ENCODE results near the gene MYO9B. TPM values are rescaled to one million over a fixed set of nuclear protein-coding genes. Genes with fewer than 3 reads are reported as not detected.
"Not testable (repeated sequence)": the region's sequence is repeated elsewhere in the genome, so short reads cannot be mapped to it uniquely, and the experiment has no call there.

The MYO9B gene
- polyA plus RNA-seq, 3 donors, result 54.4 to 64.1 (median 56.9) TPM

DNA sequence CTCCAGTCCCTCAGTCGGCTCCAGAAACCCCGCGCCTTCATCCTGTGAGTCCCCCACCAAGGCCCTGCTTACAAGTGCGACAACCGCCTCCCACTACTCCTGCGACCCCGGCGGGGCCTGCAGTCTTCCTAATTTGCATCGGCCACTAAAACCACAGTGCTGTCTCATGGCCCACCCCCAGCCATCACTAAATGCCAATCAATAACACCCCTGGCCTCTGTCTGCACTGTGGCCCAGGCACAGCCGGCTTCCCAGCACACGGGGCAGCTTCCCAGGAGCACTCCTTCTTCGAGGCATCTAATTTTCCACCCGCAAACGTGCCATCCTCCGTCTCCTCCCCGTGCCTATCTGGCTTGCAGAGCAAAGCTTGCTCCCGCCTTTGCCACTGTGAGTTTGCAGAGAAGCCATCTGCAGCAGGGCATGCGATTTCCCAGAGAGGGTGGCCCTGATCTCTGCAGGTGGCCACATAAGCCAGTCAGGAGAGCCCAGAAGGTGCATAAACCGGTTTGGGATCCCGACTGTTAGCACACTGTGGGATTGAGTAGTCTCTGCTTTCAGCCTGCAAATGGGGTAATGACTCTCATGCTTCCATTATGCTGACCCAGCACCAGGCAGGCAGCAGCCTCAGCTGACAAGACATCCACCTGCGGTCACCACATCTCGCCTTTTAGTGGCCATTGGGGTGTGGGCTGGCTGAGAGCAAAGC, 105.6 kb downstream of the MYO9B start:
- no peak for DNase-seq

DNA sequence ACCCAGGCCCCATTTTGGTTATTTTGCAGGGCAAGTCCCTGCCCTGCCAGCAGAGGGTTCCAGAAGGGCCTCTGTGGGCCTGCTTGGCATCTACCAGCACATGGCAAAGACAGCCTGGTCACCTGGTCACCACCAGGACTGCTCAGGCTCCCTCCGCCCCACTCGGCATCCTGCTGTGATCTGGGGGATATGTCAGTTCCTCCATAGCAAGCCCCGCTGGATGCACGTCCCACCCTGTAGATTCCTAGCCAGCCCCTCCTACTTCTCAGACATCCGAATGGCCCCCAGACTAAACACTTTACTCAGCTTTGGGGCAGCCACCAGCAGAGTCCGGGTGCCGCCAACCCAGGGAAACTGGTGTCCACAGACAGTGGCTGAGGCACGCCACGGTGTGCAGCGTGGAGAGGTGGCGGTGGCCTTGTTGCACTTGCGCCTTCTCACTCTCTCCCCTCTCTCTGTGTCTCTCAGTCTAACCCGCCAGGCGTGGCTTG, 107.7 kb downstream of the MYO9B start:
- DNase-seq, result no peak

DNA sequence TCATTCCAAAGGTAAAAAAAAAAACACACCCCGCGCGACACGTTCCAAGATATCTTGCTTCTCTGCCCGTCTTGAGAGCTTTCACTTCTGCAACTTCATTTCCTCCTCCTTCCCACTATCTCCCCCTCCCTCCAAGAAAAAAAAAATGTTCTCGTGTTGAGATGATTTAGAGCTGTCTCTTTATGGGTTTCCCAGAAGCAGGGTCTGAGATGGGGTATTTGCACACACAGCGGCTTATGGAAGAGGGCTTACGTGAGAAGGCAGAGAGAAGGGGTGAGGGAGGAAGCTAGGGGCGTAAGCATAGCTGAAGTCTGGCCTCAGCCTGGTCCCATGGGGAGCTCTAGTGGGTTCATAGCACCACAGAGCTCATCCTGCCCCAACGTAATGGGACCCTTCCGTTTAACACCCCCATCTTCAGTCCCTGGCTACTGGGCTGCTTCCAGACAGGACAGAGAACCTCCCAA, 108.3 kb downstream of the MYO9B start:
- DNase-seq, result no peak

DNA sequence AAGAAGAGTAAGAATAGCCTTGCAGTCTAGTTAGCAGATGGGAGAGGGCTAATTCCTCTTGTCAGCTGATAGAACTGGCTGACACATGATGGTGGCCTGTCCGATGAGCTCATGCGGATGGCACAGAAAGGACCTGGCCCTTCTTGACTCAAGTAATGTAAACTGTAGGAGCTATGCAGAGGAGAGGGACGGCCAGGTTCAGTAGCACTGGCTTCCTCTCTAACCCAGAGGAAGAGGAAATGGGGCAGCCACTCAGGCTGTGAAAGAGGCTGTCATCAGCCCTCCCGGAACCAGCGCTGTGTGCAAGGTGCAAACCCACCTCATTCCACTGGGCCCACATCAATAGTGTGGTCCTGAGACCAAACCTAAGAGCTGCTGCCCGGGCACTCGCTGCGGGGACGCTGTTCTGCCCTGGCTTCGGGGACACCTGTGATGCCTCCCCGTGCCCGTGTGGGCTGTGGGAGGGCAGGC, 108.8 kb downstream of the MYO9B start:
- DNase-seq, result no peak

DNA sequence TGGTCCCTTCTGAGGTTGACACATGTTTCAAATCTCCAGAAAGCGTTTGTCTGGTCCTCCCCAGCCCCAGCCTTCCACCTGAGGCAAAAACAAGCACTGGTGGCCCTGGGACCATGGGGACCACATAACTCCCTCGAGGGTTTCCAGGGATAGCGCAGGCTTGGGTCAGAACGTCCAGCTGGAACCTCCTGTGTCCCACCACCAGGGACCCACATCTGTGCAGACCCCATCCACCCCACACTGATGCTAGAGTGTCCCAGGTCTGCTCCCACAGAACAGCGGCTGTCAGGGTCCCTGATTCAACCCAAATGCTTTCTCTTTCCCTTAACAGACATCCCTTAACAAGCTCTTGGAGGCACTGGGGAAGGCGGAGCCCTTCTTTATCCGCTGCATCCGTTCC, 110.0 kb downstream of the MYO9B start:
- no peak for DNase-seq

DNA sequence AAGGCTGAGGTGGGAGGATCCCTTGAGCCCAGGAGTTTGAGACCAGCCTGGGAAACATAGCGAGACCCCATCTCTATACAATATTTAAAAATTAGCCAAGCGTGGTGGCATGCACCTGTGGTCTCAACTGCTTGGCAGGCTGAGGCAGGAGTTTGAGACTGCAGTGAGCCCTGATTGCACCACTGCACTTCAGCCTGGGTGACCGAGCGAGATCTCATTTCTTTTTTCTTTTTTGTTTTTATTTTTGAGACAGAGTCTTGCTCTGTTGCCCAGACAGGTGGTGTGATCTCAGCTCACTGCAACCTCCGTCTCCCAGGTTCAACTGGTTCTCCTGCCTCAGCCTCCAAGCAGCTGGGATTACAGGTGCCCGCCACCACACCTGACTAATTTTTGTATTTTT, 116.2 kb downstream of the MYO9B start:
- not testable (repeated sequence) for DNase-seq

DNA sequence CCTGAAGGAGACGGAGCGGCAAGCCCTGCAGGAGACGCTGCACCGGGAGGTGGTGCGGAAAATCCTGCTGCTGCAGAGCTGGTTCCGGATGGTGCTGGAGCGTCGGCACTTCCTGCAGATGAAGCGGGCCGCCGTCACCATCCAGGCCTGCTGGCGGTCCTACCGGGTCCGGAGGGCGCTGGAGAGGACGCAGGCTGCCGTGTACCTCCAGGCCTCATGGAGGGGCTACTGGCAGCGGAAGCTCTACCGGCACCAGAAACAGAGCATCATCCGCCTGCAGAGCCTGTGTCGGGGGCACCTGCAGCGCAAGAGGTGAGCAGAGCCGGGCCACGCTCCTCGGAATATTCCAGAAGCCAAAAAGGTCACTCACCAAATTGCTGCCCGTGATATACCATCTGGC, 117.2 kb downstream of the MYO9B start:
- no peak for DNase-seq

DNA sequence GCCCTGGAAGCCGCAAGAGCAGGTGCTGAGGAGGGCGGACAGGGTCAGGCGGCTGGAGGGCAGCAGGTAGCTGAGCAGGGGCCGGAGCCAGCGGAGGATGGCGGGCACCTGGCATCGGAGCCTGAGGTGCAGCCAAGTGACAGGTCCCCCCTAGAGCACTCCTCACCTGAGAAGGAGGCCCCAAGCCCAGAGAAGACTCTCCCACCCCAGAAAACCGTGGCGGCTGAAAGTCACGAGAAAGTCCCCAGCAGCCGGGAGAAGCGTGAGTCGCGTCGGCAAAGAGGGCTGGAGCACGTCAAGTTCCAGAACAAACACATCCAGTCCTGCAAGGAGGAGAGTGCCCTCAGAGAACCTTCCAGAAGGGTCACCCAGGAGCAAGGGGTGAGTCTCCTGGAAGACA, 119.0 kb downstream of the MYO9B start:
- no peak for DNase-seq

DNA sequence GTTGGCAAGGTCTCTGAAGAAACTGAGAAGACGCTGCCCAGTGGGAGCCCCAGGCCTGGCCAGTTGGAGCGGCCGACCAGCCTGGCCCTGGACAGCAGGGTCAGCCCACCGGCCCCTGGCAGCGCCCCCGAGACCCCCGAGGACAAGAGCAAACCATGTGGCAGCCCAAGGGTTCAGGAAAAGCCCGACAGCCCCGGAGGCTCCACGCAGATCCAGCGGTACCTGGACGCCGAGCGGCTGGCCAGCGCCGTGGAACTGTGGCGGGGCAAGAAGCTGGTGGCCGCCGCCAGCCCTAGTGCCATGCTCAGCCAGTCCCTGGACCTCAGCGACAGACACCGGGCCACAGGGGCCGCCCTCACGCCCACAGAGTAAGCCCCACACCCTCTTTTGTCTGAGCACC, 119.5 kb downstream of the MYO9B start:
- no peak for DNase-seq

DNA sequence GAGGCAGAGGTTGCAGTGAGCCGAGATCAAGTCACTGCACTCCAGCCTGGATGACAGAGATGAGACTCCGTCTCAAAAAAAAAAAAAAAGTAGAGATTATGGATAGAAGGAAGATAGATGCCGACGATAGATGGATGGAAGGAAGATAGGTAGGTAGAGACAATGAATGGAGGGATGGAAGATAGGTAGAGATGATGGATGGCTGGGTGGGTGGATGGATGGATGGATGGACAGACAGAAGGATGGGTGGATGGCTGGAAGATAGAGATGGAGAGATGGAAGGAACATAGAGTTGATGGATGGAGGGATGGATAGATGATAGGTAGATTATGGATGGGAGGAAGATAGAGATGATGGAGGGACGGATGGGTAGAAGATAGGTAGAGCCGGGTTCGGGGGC, 121.0 kb downstream of the MYO9B start:
- DNase-seq, result no peak

DNA sequence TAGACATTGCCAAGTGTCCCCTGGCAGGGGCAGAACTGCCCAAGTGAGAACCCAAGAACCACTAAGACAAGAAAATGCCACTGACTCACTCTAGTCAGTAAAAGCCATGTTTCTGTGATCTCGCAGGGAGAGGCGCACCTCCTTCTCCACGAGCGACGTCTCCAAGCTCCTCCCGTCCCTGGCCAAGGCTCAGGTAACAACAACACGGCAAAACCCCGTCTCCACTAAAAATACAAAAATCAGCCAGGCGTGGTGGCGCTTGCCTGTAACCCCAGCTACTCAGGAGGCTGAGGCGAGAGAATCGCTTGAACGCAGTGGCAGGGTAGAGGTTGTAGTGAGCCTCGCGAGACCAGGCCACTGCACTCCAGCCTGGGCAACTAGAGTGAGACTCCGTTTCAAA, 122.1 kb downstream of the MYO9B start:
- DNase-seq, result no peak

DNA sequence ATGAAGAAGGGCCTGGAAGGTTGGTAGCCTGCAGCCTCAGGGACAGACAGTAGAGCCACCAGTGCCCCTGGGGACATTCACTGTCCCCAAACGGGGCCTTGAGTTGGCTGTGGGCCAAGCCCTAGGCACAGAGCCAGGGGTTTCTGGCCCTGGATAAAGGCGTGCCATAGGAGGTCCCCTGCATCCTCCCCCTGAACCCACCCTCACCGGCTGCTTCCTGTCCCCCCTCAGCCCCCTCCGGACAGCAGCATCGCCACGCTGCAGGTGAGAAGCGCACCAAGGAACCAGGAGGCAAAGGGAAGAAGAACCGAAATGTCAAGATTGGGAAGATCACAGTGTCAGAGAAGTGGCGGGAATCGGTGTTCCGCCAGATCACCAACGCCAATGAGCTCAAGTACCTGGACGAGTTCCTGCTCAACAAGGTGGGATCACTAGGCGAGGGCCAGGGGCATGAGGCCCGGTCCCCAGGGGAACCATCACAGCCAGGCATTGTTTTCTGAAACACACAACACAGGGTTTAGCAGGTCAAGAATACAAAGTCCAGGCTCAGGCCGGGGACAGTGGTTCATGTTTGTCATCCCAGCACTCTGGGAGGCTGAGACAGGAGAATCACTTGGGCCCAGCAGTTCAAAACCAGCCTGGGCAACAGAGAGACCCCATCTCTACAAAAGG, 125.0 kb downstream of the MYO9B start:
- no peak for DNase-seq

DNA sequence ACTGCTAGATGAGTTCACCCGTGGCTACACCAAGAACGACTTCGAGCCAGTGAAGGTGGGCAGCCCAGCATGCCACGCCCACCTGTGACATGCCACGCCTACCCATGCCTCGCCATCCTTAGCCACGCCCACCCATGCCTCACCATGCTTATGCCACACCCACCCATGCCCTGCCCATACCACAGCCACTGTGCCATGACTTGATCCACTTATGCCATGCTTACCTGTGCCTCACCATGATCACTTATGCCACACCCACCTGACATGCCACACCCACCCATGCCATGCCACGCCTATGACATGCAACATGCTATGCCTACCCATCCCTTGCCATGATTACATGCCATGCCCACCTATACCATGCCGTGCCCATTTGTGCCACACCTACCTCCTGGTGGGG, 126.7 kb downstream of the MYO9B start:
- DNase-seq, result no peak

DNA sequence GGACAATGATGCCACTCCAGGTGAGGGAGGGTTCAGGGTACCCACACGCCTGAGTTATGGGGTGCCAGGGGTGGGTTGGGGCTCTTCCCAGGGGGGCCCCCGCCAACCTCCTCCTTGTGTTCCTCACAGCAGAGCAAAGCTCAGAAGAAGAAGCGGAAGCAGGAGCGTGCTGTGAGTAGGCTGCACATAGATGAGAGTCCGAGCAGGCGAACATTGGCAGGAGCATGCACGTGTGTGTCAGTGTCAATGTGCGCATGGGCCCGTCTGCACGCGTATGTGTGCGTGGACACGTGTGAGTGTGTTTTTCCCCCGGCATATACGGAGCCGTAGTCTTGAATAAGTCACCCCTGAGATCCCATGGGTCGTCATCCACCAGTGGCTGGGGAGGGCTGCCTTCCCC, 127.1 kb downstream of the MYO9B start:
- DNase-seq, result no peak

DNA sequence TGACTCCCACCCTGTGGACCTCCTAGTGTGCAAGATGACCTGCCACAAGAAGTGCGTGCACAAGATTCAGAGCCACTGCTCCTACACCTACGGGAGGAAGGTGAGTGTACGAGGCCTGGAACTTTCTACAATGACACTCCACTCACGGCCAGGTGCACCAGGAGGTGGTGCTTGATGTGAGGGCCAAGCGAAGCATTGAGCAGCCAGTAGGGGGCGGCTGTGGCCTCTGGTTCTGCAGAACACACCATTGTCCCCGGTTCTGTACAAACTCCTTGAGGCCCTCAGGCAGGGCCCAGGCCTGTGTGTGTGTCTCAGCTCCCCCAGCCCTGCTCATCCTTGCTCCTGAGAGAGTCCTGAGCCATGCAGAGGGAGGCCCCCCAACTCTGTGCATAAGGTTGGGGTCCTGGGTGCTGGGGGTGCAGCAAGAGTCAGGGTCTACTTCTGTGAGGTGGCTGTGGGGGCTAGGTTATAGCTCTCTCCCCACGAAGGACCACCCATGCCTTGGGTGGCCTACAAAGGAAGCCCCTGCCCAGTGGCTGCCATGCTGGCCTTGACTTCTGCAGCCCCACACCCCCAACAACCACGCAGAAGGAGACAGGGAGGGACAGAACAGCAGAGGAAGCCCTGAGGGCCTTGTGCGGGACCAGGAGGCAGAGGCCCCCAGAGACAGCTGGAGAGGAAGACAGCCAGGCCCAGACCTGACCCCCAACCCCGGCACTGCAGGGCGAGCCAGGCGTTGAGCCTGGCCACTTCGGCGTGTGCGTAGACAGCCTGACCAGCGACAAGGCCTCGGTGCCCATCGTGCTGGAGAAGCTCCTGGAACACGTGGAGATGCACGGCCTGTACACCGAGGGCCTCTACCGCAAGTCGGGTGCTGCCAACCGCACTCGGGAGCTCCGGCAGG, 129.9 kb downstream of the MYO9B start:
- DNase-seq, result peak; percentile 38

DNA sequence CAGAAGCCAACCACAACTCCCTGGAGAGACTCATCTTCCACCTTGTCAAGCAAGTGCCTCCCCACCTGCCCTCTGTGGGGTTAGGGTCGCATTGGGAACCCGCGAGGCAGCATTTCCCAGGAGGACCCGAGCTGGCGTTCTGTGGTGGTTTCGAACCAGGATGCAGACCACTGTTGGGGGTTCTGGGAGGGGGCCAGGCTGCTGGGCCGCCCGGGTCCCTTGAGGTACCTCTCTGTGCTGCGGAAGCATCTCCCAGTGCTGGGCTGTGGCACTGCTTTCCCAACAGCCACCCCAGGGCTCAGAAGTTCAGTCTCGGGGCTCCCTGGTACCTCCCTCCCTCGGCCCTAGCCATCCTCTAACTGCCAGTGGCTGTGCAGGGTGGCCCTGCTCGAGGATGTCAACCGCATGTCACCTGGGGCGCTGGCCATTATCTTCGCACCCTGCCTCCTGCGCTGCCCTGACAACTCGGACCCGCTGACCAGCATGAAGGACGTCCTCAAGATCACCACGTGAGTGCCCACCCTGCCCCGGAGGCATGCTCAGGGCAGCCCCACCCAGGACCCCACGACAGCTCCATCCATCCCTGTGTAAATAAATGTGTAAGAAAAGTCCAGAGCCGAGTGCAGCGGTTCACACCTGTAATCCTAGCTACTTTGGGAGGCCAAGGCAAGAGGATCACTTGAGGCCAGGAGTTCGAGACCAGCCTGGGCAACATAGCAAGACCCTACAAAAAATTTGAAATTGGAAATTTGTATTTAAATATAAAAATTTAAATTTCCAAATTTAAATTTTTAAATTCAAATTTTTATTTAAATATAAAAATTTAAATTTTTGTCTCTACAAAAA, 131.4 kb downstream of the MYO9B start:
- no peak for DNase-seq

DNA sequence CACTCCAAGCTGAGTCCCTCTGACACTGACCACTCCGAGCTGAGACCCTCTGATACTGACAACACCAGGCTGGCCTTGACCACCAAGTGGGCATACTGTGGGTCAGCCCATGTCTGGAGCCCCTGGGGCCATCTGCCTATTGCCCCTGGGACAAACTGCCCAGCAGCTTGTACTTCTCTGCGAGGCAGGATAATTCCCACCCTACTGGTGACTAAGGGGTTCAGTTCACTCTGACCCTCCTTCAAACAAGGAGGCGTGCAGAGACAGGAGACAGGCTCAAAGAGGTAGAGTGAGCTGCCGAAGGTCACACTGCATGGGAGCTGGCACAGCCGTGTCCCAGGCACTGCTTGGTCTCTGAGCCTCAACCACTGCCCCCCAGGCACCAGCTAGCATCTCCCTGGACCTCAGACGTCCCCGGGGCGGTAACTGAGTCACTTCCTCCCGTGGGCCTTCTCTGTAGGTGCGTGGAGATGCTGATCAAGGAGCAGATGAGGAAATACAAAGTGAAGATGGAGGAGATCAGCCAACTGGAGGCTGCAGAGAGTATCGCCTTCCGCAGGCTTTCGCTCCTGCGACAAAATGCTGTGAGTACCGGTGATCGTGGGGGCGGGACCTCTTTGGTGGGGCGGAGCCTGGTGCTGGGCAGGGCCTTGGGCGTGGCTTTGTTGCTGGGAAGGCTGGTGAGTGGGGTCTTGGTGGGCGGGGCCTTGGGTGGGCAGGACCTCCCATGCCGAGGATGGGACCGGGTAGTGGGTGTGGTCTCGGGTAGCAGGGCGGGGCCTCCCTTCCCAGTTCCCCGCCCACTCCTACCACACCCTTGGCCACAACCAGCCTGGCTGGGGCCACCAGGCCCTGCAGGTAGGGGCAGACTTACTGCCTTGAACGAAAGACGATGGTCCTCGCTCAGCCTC, 133.8 kb downstream of the MYO9B start:
- DNase-seq, result no peak

DNA sequence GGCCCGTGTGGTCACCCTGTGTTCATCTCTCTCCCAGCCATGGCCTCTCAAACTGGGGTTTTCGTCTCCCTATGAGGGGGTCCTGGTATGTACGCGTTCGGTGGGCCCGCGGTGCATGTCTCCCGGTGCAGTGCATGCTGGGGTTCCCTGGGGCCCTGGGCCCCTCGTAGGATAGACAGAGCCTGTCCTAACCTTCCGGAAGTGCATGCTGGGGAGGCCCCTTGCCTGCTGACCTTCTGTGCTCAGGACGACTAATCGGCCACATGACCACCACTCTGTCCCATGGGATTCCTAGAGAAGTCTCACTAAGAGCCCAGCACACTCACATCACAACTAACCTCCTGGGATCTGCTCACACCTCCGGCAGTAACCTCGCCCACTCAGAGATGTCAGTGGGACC, 134.7 kb downstream of the MYO9B start:
- no peak for DNase-seq

DNA sequence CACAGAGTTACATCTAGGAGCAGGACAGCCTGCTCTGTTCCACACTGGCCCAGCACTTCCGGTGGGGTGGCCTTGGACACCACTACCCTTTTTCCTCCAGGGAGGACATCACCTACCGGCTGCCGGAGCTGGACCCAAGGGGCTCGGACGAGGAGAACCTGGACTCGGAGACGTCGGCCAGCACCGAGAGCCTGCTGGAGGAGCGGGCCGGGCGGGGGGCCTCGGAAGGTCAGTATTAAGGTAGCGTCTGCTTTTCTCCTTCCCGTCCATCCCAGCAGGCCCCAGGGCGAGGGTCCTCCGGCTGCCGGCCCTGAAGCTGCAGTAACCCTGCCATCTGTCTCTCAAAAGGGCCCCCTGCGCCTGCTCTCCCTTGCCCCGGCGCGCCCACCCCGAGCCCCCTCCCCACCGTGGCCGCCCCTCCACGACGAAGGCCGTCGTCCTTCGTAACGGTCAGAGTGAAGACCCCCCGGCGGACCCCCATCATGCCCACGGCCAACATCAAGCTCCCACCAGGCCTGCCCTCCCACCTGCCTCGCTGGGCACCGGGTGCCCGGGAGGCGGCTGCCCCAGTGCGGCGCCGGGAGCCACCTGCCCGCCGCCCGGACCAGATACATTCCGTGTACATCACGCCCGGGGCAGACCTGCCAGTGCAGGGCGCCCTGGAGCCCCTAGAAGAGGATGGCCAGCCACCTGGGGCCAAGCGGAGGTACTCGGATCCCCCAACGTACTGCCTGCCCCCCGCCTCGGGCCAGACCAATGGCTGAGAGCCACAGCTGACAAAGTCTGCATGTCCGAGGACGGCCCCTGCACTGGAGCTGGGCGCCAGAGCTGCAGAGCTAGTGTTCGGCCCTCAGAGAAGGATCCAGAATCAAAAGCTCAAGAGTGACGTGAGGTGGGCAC, 136.2 kb downstream of the MYO9B start:
- DNase-seq, result no peak

Data from renal pelvis (tissue), 4 donors.